Left ventricle myocardium inferior (tissue), 1 donor: Measurements from ENCODE around the gene AMOTL1. TPM values are rescaled to one million over a fixed set of nuclear protein-coding genes. Genes with fewer than 3 reads are reported as not detected.

ENCODE experiments used
- DNase-seq: peaks from one replicate; pipeline ENCODE4 v3.0.0-alpha.2; 2020
- H3K27ac ChIP-seq: fragments of 200-600 bp; replicated peaks from 2 replicates; pipeline ENCODE4 v1.8.0; 2021
- H3K27me3 ChIP-seq: fragments of 200-600 bp; 2 replicates; pipeline ENCODE4 v1.8.0; 2021; ENCODE audit warnings: low read depth
- H3K36me3 ChIP-seq: fragments of 200-600 bp; 2 replicates; pipeline ENCODE4 v1.8.0; 2021
- H3K4me1 ChIP-seq: fragments of 200-600 bp; 2 replicates; pipeline ENCODE4 v1.8.0; 2021
- H3K4me3 ChIP-seq: fragments of 200-600 bp; 2 replicates; pipeline ENCODE4 v1.8.0; 2021; ENCODE audit warnings: mild to moderate bottlenecking, moderate library complexity
- H3K9me3 ChIP-seq: fragments of 200-600 bp; replicated peaks from 2 replicates; pipeline ENCODE4 v1.8.0; 2021
- CTCF ChIP-seq: fragments of 200-600 bp; IDR thresholded peaks from 2 replicates; pipeline ENCODE4 v1.8.0; 2021; ENCODE audit warnings: antibody characterized with exemption, mild to moderate bottlenecking, borderline replicate concordance
- intact Hi-C: fragments of 100-400 bp; cut with micrococcal nuclease; formaldehyde crosslinking; loops from one replicate; pipeline ENCODE4 v1.11.0; 2022
- total RNA-seq: library from RNA; stranded (reverse); fragmentation: NEBNext Ultra II Directional; extraction: Animal tissue kit (Norgen Biotek cat#: 25700); gene quantifications from one replicate; pipeline ENCODE4 v1.2.1, GENCODE V29; 2021
- donor health status: DM: no; HTN: yes; CAD: no; lungs with severe emphysema.

The AMOTL1 gene
- total RNA-seq, 1 donor from 2014 or later = 61.1 TPM

GRCh38 chr11:94770563-94771120, 2.5 kb downstream of the AMOTL1 start:
- Histone ChIP-seq H3K9me3 (no peaks in the 10 kb centered on the region), H3K4me1 (peaks cover 74% of the 10 kb centered on the region), H3K27ac (no peak overlapping the region), H3K36me3 (no peaks in the 10 kb centered on the region), H3K4me3 (peak overlapping the region; percentile 84), H3K27me3 (no peaks in the 10 kb centered on the region)
- intact Hi-C loops = no loop called here
- no peak for DNase-seq
- no peak for TF ChIP-seq CTCF

GRCh38 chr11:94771390-94771789, 3.2 kb downstream of the AMOTL1 start:
- Histone ChIP-seq H3K4me3 (no peak overlapping the region), H3K27ac (no peak overlapping the region), H3K9me3 (no peaks in the 10 kb centered on the region), H3K36me3 (no peaks in the 10 kb centered on the region), H3K4me1 (peaks cover 82% of the 10 kb centered on the region), H3K27me3 (no peaks in the 10 kb centered on the region)
- intact Hi-C loops = no loop called here
- no peak for TF ChIP-seq CTCF
- no peak for DNase-seq

- no peaks in the 10 kb centered on the region for H3K9me3 ChIP-seq
- H3K36me3 ChIP-seq = no peaks in the 10 kb centered on the region
- H3K4me3 ChIP-seq = no peak overlapping the region
- no peak overlapping the region for H3K27ac ChIP-seq
- H3K4me1 ChIP-seq = peaks cover 86% of the 10 kb centered on the region
- TF ChIP-seq CTCF = no peak
- no peak for DNase-seq
- intact Hi-C loops = no loop called here
- H3K27me3 ChIP-seq = no peaks in the 10 kb centered on the region
These were observed 3.8 kb downstream of the AMOTL1 start for GRCh38 chr11:94771951-94772350.

GRCh38 chr11:94773842-94774241, 5.7 kb downstream of the AMOTL1 start:
- Histone ChIP-seq H3K27ac (no peak overlapping the region), H3K36me3 (no peaks in the 10 kb centered on the region), H3K4me1 (peaks cover 71% of the 10 kb centered on the region), H3K27me3 (no peaks in the 10 kb centered on the region), H3K4me3 (no peak overlapping the region), H3K9me3 (no peaks in the 10 kb centered on the region)
- intact Hi-C loops = no loop called here
- DNase-seq = no peak
- TF ChIP-seq CTCF = no peak

GRCh38 chr11:94774345-94774744, 6.2 kb downstream of the AMOTL1 start:
- Histone ChIP-seq H3K9me3 (no peaks in the 10 kb centered on the region), H3K27ac (peak overlapping the region; percentile 20), H3K4me1 (peaks cover 65% of the 10 kb centered on the region), H3K27me3 (no peaks in the 10 kb centered on the region), H3K4me3 (no peak overlapping the region), H3K36me3 (no peaks in the 10 kb centered on the region)
- no peak for TF ChIP-seq CTCF
- intact Hi-C loops = no loop called here
- DNase-seq = no peak
